ENCODE measurements around the gene DENND1A. TPM values are rescaled to one million over a fixed set of nuclear protein-coding genes. Genes with fewer than 3 reads are reported as not detected.

The DENND1A gene
- total RNA-seq, 4 donors from 2014 or later, result 15.8 to 33.5 (median 23.9) TPM

- Histone ChIP-seq H3K27me3 (no peaks in the 10 kb centered on the region), H3K4me1 (peaks cover 10% of the 10 kb centered on the region), H3K27ac (no peak overlapping the region), H3K36me3 (no peaks in the 10 kb centered on the region), H3K4me3 (no peak overlapping the region), H3K9me3 (no peaks in the 10 kb centered on the region)
- no peak for DNase-seq (ENCODE audit: low spot score in 2 of 2)
- TF ChIP-seq, protein P1, sequence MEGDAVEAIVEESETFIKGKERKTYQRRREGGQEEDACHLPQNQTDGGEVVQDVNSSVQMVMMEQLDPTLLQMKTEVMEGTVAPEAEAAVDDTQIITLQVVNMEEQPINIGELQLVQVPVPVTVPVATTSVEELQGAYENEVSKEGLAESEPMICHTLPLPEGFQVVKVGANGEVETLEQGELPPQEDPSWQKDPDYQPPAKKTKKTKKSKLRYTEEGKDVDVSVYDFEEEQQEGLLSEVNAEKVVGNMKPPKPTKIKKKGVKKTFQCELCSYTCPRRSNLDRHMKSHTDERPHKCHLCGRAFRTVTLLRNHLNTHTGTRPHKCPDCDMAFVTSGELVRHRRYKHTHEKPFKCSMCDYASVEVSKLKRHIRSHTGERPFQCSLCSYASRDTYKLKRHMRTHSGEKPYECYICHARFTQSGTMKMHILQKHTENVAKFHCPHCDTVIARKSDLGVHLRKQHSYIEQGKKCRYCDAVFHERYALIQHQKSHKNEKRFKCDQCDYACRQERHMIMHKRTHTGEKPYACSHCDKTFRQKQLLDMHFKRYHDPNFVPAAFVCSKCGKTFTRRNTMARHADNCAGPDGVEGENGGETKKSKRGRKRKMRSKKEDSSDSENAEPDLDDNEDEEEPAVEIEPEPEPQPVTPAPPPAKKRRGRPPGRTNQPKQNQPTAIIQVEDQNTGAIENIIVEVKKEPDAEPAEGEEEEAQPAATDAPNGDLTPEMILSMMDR (IDR thresholded peaks at IDR 0.05), result no peak
- TF ChIP-seq POLR2AphosphoS5 (IDR thresholded peaks at IDR 0.05), result no peak
- no peak for TF ChIP-seq POLR2A (IDR thresholded peaks at IDR 0.05)
- no peak for TF ChIP-seq EP300 (IDR thresholded peaks at IDR 0.05)
- WGBS, result 74% methylated on average over 2 of the region's 2 CpGs
Measured at GRCh38 chr9:123866497-123866896, 63.4 kb downstream of the DENND1A start.

DNA sequence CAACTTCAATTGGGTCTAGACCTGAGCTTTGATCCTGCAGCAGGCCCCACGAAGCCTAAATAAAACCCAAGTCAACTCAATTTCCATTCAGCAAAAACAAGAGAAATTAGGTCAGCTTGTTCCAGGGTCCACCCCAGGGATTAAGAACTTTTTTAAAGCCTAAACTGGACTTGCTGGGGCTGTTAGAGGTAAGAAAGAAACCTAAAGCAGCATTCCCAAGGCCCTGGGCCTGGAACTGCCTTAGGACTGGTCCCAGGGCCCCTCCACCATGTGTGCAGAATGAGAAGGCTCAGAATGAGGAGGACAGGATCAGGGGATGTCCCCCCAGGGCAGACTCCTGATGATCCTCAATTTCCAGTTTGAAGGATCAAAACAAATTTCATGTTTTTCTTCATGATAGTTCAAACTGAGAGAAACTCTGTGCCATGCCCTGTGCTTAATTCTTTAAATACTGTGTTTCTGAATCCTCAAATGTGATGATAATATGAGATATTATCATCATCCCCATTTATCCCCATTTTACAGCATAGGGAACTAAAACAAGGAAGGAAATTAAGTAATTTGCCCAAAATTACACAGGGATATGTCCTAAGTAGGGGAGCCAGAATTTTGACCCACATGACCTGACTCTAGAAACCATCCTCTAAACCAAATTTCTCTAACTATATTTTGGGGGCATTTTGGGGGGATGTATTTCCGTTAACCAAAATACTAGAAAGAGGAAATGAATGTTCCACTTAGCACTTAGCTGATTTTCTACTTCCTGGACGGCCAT, 64.5 kb downstream of the DENND1A start:
- 86% methylated on average over 3 of the region's 3 CpGs for WGBS
- Histone ChIP-seq H3K9me3 (no peaks in the 10 kb centered on the region), H3K4me1 (peaks cover 10% of the 10 kb centered on the region), H3K27ac (no peak overlapping the region), H3K4me3 (no peak overlapping the region), H3K36me3 (no peaks in the 10 kb centered on the region), H3K27me3 (no peaks in the 10 kb centered on the region)
- TF ChIP-seq, protein P1 (IDR thresholded peaks at IDR 0.05), result no peak
- no peak for TF ChIP-seq POLR2A (IDR thresholded peaks at IDR 0.05)
- TF ChIP-seq POLR2AphosphoS5 (IDR thresholded peaks at IDR 0.05), result no peak
- no peak for TF ChIP-seq EP300 (IDR thresholded peaks at IDR 0.05)
- DNase-seq (ENCODE audit: low spot score in 2 of 2), result no peak

DNA sequence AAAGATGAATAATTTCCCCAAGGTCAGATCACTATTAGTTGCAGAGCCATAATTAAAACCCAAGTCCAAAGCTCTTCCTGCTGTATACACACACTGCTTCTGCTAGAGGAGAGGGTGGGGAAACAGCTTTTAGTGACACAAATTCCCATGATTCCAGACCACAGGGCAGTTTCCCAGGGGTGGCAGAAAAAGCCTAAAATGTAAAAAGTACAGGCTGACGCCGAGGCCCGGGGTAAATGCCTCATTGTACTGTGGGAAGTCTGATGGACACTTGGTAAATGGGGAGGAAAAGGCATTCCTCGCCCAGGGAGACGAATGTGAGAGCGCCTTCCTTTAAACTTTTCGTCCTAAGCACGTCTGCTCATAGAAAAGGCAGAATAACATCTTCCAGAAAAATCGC, 65.7 kb downstream of the DENND1A start:
- Histone ChIP-seq H3K36me3 (no peaks in the 10 kb centered on the region), H3K27ac (no peak overlapping the region), H3K4me3 (no peak overlapping the region), H3K27me3 (no peaks in the 10 kb centered on the region), H3K9me3 (no peaks in the 10 kb centered on the region), H3K4me1 (peaks cover 10% of the 10 kb centered on the region)
- no peak for DNase-seq (ENCODE audit: low spot score in 2 of 2)
- WGBS, result 90% methylated on average over 9 of the region's 9 CpGs
- TF ChIP-seq POLR2A (IDR thresholded peaks at IDR 0.05), result no peak
- TF ChIP-seq, protein P1 (IDR thresholded peaks at IDR 0.05), result no peak
- no peak for TF ChIP-seq POLR2AphosphoS5 (IDR thresholded peaks at IDR 0.05)

DNA sequence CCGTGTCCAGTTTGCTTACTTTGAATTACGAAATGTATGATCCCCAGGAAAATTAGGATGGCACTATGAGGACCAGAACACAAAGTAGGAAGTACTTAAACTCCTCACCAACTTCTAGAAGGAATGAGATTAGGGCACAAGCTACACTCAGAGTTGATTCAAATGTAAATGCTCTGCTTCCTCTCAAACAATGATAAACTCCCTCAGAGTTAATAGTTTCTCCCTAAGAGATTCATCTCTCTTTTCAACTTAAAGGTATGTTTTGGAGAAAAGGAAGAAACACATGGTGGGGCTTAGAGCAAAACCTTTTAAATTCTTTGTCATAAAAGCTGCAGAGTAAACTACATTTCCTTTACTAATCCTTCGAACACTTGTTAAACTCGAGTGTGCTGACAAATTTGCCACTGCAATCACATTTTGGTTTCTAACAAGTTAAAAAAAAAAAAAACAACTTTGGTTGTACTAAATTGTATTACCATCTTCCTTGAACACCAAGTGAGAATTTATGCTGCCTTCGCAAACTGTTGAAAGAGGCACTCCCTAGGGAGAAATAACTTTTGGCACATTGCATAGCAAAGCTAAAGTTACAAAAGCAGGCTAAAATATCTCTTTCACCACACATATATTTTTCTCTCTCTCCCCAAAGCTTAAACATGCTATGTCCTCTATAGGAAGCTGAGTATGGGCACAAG, 66.6 kb downstream of the DENND1A start:
- Histone ChIP-seq H3K4me1 (peaks cover 10% of the 10 kb centered on the region), H3K27ac (no peak overlapping the region), H3K27me3 (no peaks in the 10 kb centered on the region), H3K36me3 (no peaks in the 10 kb centered on the region), H3K4me3 (no peak overlapping the region), H3K9me3 (no peaks in the 10 kb centered on the region)
- no peak for TF ChIP-seq POLR2AphosphoS5 (IDR thresholded peaks at IDR 0.05)
- no peak for TF ChIP-seq EP300 (IDR thresholded peaks at IDR 0.05)
- no peak for TF ChIP-seq POLR2A (IDR thresholded peaks at IDR 0.05)
- TF ChIP-seq, protein P1 (IDR thresholded peaks at IDR 0.05), result no peak
- 69% methylated on average over 5 of the region's 5 CpGs for WGBS
- DNase-seq (ENCODE audit: low spot score in 2 of 2), result no peak

GRCh38 chr9:123861756-123862120, 68.2 kb downstream of the DENND1A start:
- no peak overlapping the region for H3K27ac ChIP-seq
- no peaks in the 10 kb centered on the region for H3K27me3 ChIP-seq
- peaks cover 7% of the 10 kb centered on the region for H3K4me1 ChIP-seq
- no peaks in the 10 kb centered on the region for H3K9me3 ChIP-seq
- H3K4me3 ChIP-seq, result no peak overlapping the region
- H3K36me3 ChIP-seq, result no peaks in the 10 kb centered on the region
- no peak for DNase-seq (ENCODE audit: low spot score in 2 of 2)
- TF ChIP-seq POLR2A (IDR thresholded peaks at IDR 0.05), result no peak
- TF ChIP-seq, protein P1 (IDR thresholded peaks at IDR 0.05), result no peak
- no peak for TF ChIP-seq POLR2AphosphoS5 (IDR thresholded peaks at IDR 0.05)
- no peak for TF ChIP-seq EP300 (IDR thresholded peaks at IDR 0.05)
- 94% methylated on average over 2 of the region's 2 CpGs for WGBS
